ENCODE results near the gene TBC1D22A.

Gene TBC1D22A

DNA sequence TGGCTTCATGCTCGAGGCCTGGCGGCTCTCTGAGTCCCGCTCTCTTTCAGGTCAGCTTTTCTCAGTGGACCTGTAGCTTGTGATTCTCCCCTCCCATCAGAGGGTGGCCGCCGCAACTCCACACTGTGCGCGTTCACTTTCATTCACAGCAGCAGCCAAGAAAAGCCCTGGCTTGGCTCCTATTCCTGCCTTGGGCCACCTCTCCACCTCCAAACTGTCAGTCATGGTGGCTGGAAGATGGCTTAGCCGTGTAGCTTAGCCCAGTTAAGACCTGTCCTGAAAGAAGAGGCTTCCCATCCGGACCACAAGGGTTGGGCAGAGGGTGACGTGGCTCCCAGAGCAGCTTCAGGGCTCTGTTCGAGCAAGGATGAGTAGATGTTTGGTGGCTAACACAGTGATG lies 125.5 kb downstream of the TBC1D22A start:
- DNase-seq (ENCODE audit: low spot score), result no peak

DNA sequence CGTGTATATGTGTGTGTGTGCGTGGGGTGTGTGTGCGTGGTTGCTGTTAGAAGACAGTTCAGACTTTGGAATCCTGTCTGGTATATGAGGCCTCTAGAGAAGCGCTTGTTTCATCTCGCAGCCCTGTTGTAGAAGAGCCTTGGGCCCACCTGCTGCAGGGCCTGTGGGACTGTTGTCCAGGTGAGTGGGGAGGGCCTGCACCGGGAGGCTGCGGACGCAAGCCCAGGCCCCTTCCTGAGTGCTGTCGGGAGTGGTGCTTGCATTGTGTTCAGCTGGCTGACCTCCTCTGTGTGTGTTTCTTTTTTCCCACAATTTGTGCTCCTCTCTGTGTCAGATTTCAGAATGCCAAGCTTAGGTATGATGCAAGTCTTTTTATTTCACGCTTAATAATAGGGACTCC lies 128.4 kb downstream of the TBC1D22A start:
- no peak for DNase-seq (ENCODE audit: low spot score)

DNA sequence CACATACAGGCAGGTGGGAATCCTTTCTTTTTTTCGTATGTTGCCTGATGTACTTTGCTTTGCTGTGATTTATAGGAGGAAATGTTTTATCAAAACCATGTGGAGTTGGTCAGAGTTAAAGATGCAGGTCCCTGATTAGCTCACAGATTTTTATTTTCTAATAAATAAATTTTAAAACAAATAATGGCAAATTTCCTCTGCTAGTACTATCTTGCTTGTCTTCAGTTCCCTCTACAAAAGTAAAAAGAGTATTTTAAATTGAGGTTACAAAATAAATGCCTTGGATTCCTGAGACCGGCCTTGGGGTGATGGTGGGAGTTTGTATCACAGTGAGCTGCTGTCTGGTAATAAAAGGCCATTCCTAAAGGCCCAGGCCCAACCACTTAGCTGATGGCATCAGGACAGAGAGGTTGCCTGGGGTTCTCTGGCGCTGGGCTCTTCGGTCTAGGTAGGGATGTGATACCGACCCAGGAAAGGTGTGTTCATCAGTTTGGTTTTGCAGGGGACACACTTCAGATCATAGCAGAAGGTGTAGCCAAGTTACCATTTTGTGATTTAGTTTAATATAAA lies 129.0 kb downstream of the TBC1D22A start:
- DNase-seq (ENCODE audit: low spot score), result no peak

DNA sequence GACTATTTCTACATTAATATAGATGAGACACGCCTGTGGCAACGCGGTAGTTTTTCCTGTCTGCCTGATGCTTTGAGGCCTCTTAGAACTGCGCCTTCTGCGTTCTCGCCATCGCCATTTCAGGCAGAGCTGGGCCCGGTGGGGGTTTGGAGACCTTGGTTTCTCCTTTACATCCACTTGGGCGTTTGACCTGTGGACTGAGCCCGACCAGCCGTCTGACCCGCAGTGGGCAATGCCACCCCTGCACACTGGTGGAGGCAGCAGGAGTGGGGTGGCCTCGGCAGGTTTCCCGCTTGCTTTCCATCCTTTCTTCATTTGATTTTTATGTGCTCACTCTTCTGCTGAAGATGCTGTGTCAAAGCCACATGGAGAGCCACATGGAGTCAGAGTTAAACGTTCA lies 130.4 kb downstream of the TBC1D22A start:
- DNase-seq (ENCODE audit: low spot score), result no peak

- DNase-seq (ENCODE audit: low spot score), result no peak
These were observed 131.0 kb downstream of the TBC1D22A start for GRCh38 chr22:46893281-46894020.

GRCh38 chr22:46894081-46894671 lies 131.7 kb downstream of the TBC1D22A start:
- no peak for DNase-seq (ENCODE audit: low spot score)

DNA sequence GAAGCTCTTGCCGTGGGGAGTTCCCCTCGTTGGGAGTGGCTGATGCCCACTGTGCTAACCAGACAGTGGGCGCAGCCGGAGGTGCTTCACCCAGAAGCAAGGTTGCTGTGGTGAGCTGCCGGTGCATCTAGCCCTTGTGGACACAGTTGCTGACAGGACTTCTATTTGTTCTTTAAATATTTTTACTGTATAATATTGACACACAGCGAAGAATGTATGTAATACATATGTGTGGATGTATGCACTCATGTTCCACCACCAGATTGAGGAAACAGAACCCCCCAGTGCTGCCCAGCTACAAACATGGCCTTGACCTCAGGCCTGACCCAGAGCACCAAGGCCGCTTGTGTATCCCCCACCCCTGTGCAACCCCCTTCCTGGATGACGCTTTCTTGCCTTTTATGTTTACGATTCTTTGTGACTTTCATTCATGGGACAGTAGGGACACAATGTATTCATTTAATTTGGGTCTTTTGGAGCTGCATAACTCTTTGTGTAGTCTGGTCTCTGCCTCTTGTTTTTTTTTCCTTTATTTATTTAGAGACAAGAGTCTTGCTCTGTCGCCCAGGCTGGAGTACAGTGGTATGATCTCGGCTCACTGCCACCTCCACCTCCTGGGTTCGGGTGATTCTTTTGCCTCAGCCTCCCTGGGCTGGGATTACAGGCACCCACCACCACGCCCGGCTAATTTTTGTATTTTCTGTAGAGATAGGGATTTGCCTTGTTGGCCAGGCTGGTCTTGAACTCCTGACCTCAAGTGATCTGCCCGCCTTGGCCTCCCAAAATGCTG lies 132.6 kb downstream of the TBC1D22A start:
- DNase-seq (ENCODE audit: low spot score), result no peak

- DNase-seq (ENCODE audit: low spot score), result no peak
These were observed 133.3 kb downstream of the TBC1D22A start for GRCh38 chr22:46895753-46896152.

GRCh38 chr22:46896166-46896565 lies 133.7 kb downstream of the TBC1D22A start:
- DNase-seq (ENCODE audit: low spot score), result no peak

DNA sequence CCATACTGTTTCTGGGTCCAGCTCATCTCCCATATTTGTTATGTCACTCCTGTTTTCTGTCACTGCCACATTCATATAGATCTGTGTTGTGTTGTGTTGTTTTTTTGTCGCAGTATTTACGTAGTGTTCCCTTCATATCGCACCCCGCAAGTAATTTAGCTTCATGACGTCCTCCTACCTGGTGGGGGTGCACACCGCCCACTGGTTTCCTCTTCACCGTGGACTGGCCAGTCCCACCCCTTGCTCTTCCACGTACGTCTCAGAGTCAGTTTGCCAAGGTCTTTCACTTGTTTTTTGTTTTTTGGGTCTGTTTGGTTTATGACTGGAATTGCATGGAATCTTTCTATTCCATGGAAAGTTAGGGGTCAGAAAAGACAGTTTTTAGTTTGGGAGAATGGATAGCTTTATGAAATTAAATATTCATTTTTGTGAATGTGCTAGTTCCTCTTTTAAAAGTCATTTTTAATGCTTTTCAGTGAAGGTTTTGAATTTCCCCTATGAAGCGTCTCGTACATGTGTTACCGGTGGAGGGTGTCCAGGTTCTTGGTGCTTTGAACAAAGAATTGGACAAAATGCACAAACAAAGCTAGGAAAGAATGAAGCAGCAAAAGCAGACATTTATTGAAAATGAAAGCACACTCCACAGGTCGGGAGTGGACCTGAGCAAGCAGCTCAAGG lies 134.3 kb downstream of the TBC1D22A start:
- DNase-seq (ENCODE audit: low spot score), result no peak

DNA sequence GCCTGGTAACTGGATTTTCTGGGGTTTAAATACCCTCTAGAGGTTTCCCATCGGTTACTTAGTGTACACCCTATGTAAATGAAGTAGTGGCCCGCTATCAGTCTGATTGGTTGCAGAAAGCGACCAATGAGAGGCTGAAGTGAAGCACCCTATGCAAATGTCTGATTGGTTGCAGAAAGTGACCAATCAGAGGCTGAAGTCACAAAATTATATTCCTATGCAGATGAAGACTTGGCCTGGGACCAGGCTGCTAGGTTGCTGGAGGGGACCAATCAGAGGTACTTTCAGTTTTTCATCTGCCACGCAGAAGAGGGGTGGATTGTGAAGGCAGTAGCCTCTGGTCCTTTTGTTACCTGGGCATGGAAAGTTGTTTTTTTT lies 134.8 kb downstream of the TBC1D22A start:
- no peak for DNase-seq (ENCODE audit: low spot score)

DNA sequence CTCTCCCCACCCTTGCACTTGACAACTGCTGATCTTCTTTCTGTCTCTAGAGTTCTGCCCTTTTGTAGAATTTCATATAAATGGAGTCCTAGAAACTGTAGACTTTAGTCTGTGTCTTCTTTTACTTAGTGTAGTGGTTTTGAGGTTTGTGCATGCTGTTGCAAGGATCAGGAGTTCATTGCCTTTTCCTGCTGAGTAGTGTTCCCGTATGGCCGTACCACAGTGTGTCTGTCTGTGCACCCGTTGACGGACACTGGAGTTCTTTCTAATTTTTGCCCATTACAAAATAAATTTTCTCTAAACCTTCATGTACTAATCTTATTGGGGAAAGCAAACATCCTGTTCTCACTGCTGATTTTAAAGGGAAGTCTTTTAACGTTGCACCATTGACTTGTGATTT lies 138.1 kb downstream of the TBC1D22A start:
- DNase-seq (ENCODE audit: low spot score), result no peak

DNA sequence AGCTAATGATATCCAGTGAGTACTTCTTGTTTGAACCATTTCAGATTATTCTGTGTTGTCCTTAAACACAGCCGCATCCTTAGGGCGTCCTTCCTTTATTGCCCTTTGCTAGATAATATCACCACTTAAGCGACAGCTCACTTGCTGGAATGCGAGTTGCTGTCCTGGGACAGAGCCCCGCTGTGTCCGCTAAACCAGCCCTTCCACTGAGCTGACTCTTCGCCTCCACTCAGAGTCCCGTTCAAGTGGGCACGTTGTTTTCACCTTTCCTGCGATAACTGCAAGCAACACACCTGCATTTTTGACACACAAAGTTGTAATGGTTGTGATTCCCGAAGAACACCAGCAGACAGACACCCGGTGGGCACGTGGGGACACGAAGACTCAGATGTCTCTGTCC lies 140.0 kb downstream of the TBC1D22A start:
- no peak for DNase-seq (ENCODE audit: low spot score)

DNA sequence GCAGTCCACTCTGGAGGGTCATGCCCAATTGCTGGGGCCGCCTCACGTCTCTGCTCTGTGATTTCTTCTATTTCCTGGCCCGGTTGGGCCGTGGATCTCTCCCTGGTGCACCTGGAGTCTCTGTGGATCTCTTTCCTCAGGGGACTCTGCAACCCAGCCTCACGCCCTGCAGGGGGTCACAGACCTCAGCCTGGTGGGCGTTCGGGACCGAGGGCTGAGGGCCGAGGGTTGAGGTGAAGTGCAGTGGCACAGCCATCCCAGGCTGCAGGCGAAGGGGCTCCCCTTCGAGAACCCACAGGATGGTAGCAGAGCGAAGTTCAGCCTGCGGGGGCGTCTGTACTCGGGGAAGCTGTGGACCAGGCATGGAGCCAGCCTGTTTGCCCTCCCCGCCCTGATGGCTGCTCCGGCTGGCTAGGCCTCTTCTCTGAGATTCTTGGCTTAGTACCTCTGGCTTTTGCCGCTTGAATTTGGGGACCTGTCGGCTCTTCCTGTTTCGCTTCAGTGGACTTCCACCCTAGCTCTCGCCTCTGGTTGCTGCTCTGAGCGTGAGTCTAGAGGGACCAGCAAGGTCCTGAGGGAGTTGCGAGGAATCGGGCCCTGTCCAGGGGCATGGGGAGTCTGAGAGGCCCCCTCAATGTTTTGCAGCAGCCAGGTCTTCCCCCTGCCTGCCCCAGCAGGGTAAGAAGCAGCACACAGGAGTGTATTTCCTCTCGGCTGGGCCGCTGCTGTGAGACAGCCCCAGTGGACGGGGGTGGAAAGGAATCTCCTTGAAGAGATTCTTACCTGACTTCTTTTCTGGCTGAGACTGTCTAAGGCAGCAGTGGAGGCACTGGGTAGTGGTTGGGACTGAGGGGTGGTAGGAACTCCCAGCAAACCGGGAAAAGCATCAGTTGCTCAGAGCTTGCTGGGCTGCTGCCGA lies 140.8 kb downstream of the TBC1D22A start:
- DNase-seq (ENCODE audit: low spot score), result no peak

DNA sequence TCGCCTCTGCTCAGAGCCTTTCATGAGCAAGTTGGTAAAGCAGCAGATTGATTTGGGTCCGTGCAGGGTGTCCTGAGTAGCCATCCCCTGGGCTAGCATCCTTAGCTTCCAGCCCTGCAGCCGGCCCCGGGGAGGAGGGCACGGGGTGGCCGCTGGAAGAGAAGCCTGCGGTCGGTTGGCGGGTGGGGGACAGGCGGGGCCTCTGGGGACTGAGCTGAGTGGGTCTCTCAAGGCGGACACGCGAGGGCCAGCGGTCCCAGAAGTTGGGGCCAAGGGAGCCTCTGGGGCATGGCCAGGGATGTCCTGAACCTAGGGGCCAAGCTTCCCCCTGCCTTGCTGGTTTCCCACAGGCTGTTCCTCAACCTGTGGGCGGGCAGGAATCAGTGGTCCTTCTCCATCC lies 143.0 kb downstream of the TBC1D22A start:
- DNase-seq (ENCODE audit: low spot score), result no peak

DNA sequence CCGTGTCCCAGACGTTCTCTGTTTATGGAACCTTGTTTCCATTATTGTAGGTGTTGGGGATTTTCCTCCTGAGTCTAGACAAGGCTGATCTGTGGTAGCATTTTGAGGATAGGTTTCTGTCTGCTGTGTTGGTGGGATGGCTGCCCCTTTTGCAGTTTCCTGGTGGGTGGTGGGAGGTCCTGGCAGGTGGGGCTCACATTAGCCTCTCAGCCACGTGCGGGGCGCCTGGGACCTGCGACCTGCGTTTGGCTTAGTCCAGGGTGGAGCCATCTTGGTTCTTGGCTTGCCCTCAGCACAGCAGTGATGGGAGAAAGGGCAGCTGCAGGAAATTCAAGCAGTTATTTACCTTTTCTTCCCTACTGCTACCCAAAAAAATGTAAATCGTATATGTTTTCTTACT lies 143.4 kb downstream of the TBC1D22A start:
- DNase-seq (ENCODE audit: low spot score), result no peak

- DNase-seq (ENCODE audit: low spot score), result no peak
These were observed 144.0 kb downstream of the TBC1D22A start for GRCh38 chr22:46906326-46907045.

- no peak for DNase-seq (ENCODE audit: low spot score)
These were observed 145.1 kb downstream of the TBC1D22A start for GRCh38 chr22:46907241-46908215.

DNA sequence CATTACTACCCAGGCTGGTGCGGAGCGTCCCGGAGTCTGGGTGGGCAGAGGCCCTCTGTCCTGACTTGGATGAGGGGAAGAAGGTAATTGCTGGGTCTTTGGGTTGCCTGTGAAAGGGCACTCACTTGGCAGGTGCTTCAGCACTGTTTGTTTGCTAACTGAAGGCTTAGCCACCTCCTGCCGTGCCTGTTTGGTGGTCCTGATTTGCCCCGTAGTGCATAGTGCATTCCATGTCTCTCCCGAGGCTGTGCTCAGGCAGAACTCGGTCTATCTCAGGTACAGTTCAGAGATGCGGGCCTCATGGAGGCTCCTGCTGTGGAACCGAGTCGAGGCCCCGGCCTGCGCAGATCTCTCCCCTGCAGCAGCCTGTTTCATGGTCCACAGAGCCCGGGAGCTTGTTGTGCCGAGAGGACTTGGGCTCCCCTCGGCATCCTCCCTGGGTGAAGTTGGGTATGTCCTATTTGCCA lies 146.2 kb downstream of the TBC1D22A start:
- no peak for DNase-seq (ENCODE audit: low spot score)

Data from activated CD4-positive, alpha-beta T cell treated with anti-CD3 and anti-CD28 coated beads, Interleukin-2, Interleukin-4, amounts not matched to agents 100 ng/mL and 50 ng/mL, durations not matched to agents 16 hours and 8 hours (primary cell).